Measurements from ENCODE around the gene SMOC2. TPM values are rescaled to one million over a fixed set of nuclear protein-coding genes. Genes with fewer than 3 reads are reported as not detected.

SMOC2 gene
- total RNA-seq, 4 donors from 2014 or later, result 45.8 to 130 (median 84.0) TPM

DNA sequence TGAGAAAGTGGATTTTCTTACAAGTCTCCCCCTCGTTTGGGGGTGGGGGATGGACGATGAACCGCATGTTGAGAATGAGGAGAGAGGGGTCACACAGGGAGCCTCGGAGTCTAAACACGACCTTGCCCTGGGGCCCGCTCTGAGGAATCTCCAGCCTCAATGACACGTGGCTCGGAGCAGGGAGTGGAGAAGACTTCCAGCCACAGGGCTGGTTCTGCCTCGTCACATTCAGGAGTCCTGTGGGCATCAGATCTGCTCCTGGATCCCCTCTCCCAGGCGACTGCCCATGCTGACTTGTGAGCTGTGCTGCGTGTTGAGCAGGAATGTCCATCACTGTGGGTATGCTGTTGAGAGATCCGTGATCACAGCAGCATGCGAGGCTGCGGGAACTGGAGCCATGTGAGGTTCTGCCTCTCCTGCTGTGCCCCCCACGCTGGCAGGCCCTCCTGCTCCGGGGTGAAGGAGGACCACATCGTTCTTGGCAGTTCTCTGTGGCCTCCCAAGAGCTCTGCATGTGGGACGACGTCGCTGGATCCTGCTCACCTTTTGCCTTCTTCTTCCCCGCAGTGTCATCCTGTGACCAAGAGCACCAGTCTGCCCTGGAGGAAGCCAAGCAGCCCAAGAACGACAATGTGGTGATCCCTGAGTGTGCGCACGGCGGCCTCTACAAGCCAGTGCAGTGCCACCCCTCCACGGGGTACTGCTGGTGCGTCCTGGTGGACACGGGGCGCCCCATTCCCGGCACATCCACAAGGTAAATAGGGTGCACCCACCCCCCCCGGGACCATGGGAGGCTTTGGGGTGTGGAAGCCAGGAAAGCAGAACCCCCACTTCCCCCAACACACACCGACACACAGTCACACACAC is 157.5 kb downstream of the SMOC2 start:
- TF ChIP-seq, protein P1, sequence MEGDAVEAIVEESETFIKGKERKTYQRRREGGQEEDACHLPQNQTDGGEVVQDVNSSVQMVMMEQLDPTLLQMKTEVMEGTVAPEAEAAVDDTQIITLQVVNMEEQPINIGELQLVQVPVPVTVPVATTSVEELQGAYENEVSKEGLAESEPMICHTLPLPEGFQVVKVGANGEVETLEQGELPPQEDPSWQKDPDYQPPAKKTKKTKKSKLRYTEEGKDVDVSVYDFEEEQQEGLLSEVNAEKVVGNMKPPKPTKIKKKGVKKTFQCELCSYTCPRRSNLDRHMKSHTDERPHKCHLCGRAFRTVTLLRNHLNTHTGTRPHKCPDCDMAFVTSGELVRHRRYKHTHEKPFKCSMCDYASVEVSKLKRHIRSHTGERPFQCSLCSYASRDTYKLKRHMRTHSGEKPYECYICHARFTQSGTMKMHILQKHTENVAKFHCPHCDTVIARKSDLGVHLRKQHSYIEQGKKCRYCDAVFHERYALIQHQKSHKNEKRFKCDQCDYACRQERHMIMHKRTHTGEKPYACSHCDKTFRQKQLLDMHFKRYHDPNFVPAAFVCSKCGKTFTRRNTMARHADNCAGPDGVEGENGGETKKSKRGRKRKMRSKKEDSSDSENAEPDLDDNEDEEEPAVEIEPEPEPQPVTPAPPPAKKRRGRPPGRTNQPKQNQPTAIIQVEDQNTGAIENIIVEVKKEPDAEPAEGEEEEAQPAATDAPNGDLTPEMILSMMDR (IDR thresholded peaks at IDR 0.05), result no peak
- TF ChIP-seq POLR2A (IDR thresholded peaks at IDR 0.05; ENCODE audit: low read depth) (no peak), EP300 (IDR thresholded peaks at IDR 0.05) (no peak), POLR2AphosphoS5 (IDR thresholded peaks at IDR 0.05) (no peak)
- peaks cover 0 to 17% (median 6%) of the 10 kb centered on the region in 4 donors for H3K36me3 ChIP-seq
- no peak overlapping the region for H3K27ac ChIP-seq (replicated peaks in 1 of 4)
- H3K4me1 ChIP-seq, result no peaks in the 10 kb centered on the region
- intact Hi-C loops (cut with DNase I), result no loop called here
- H3K4me3 ChIP-seq, result no peak overlapping the region
- H3K9me3 ChIP-seq, result no peaks in the 10 kb centered on the region
- WGBS, result 91% methylated on average over 10 of the region's 32 CpGs
- H3K27me3 ChIP-seq, result no peaks in the 10 kb centered on the region
- DNase-seq (ENCODE audit: extremely low spot score), result no peak

DNA sequence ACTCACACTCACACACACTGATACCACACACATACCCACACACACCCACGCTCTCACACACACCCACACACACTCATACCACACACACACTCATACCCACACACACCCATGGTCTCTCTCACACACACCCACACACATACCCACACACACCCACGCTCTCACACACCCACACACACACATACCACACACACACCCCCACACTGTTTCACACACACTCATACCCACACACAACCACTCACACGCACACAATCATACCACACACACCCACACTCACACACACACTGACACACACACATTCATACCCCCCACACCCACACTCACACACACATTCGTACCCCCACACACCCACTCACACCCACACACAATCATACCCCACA is 158.1 kb downstream of the SMOC2 start:
- intact Hi-C loops (cut with DNase I), result no loop called here
- no peak for TF ChIP-seq POLR2A (IDR thresholded peaks at IDR 0.05; ENCODE audit: low read depth)
- TF ChIP-seq EP300 (IDR thresholded peaks at IDR 0.05), result no peak
- TF ChIP-seq, protein P1 (IDR thresholded peaks at IDR 0.05), result no peak
- no peak for TF ChIP-seq POLR2AphosphoS5 (IDR thresholded peaks at IDR 0.05)
- Histone ChIP-seq H3K4me1 (no peaks in the 10 kb centered on the region), H3K27me3 (no peaks in the 10 kb centered on the region), H3K9me3 (no peaks in the 10 kb centered on the region), H3K27ac (replicated peaks in 1 of 4) (no peak overlapping the region), H3K36me3 (peaks cover 0 to 17% (median 6%) of the 10 kb centered on the region in 4 donors), H3K4me3 (no peak overlapping the region)
- WGBS, result 86% methylated on average over 4 of the region's 4 CpGs
- DNase-seq (ENCODE audit: extremely low spot score), result no peak

DNA sequence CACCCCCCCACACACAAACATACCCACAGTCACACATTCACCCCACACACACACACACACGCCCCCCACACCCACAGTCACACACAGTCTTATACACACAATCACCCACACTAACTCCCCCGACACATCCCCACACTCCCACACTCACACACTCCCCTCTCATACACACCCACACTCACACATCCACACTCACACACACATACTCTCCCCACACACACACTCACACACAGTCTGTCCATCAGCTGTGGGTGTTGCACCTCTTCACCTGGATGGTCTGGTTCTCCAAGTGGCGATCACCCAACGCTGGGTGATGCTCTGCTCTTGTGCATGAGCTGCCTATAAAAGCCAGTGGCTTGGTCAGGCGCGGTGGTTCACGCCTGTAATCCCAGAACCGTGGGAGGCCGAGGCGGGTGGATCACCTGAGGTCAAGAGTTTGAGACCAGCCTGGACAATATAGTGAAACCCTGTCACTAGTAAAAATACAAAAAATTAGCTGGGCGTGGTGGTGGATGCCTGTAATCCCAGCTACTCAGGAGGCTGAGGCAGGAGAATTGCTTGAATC is 158.9 kb downstream of the SMOC2 start:
- WGBS, result 96% methylated on average over 11 of the region's 11 CpGs
- Histone ChIP-seq H3K4me3 (no peak overlapping the region), H3K27ac (replicated peaks in 1 of 4) (no peak overlapping the region), H3K36me3 (peaks cover 0 to 17% (median 6%) of the 10 kb centered on the region in 4 donors), H3K4me1 (no peaks in the 10 kb centered on the region), H3K27me3 (no peaks in the 10 kb centered on the region), H3K9me3 (no peaks in the 10 kb centered on the region)
- DNase-seq (ENCODE audit: extremely low spot score), result no peak
- TF ChIP-seq POLR2AphosphoS5 (IDR thresholded peaks at IDR 0.05) (no peak), EP300 (IDR thresholded peaks at IDR 0.05) (no peak), POLR2A (IDR thresholded peaks at IDR 0.05; ENCODE audit: low read depth) (no peak)
- TF ChIP-seq, protein P1 (IDR thresholded peaks at IDR 0.05), result no peak
- intact Hi-C loops (cut with DNase I), result no loop called here

DNA sequence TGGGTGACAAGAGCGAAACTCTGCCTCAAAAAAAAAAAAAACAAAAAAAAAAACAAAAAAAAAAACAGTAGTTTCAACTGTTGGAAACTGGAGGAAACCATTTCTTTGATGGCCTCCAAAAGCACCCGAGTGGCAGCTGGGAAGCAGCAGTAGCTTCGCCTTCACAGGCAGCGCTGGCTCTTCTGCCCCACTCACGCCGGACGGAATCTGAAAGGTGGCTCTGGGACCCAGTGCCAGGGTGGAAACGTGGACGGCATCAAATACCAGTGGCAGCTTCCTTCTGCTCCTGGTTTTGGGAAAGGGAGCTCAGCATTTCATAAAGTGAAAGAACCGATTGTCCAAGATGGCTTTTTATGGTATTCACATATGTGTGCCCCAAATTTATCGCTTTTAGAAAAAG is 159.4 kb downstream of the SMOC2 start:
- 96% methylated on average over 11 of the region's 11 CpGs for WGBS
- Histone ChIP-seq H3K4me3 (no peak overlapping the region), H3K27me3 (no peaks in the 10 kb centered on the region), H3K4me1 (no peaks in the 10 kb centered on the region), H3K9me3 (no peaks in the 10 kb centered on the region), H3K27ac (replicated peaks in 1 of 4) (no peak overlapping the region), H3K36me3 (peaks cover 0 to 17% (median 6%) of the 10 kb centered on the region in 4 donors)
- intact Hi-C loops (cut with DNase I), result no loop called here
- no peak for TF ChIP-seq POLR2AphosphoS5 (IDR thresholded peaks at IDR 0.05)
- no peak for DNase-seq (ENCODE audit: extremely low spot score)

DNA sequence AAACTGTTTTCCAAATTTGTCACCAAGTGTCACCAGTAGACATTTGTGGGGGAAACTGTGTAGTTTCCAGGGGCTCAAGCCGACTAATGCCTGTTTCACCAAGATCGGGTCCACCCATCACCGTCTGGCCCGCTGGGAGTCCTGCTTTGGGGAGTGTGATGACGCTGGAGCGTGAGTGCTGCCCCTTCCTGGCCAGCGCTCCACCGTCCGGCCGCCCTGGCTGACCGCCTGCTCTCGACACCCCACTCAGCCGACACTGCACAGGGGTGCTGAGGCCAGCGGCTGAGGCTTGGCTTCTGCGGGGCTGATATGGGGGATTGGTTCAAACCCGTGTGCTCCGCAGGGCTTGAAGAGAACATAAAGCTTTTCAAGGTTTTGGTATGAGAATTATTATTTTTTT is 160.1 kb downstream of the SMOC2 start:
- Histone ChIP-seq H3K4me3 (no peak overlapping the region), H3K9me3 (no peaks in the 10 kb centered on the region), H3K4me1 (no peaks in the 10 kb centered on the region), H3K27ac (replicated peaks in 1 of 4) (no peak overlapping the region), H3K36me3 (peaks cover 0 to 18% (median 8%) of the 10 kb centered on the region in 4 donors), H3K27me3 (no peaks in the 10 kb centered on the region)
- DNase-seq (ENCODE audit: extremely low spot score), result no peak
- 95% methylated on average over 14 of the region's 17 CpGs for WGBS
- TF ChIP-seq EP300 (IDR thresholded peaks at IDR 0.05) (no peak), POLR2A (IDR thresholded peaks at IDR 0.05; ENCODE audit: low read depth) (no peak), POLR2AphosphoS5 (IDR thresholded peaks at IDR 0.05) (no peak)
- TF ChIP-seq, protein P1 (IDR thresholded peaks at IDR 0.05), result no peak
- intact Hi-C loops (cut with DNase I), result no loop called here
